Central memory CD8-positive, alpha-beta T cell (primary cell): Measurements from ENCODE around the gene REEP5.

ENCODE experiments used
- ATAC-seq: fragments of 150-1000 bp; cut with Tn5 transposase; replicated peaks from 2 replicates; pipeline ENCODE4 v1.10.0; 2022; ENCODE audit warnings: mild to moderate bottlenecking, moderate FRiP score, moderate number of reproducible peaks; ENCODE audit not compliant: poor library complexity, severe bottlenecking; ENCODE audit errors: extremely low read depth
- DNase-seq, 2 donors: peaks; one replicate each; pipeline ENCODE4 v3.0.0; 2021; ENCODE audit warnings: low spot score in 2 of 2
- H3K27ac Mint-ChIP-seq: one replicate; pipeline ENCODE4 v1.8.0; 2022; ENCODE audit warnings: low read depth, mild to moderate bottlenecking, moderate library complexity, mixed read lengths
- H3K27me3 Mint-ChIP-seq: one replicate; pipeline ENCODE4 v1.8.0; 2022; ENCODE audit warnings: mixed read lengths
- H3K36me3 Mint-ChIP-seq: one replicate; pipeline ENCODE4 v1.8.0; 2022; ENCODE audit warnings: mild to moderate bottlenecking, moderate library complexity, mixed read lengths; ENCODE audit not compliant: insufficient read depth
- H3K4me1 Mint-ChIP-seq: one replicate; pipeline ENCODE4 v1.8.0; 2022; ENCODE audit warnings: mixed read lengths
- H3K4me3 Mint-ChIP-seq: one replicate; pipeline ENCODE4 v1.8.0; 2022; ENCODE audit warnings: mild to moderate bottlenecking, moderate library complexity, mixed read lengths
- H3K9me3 Mint-ChIP-seq: one replicate; pipeline ENCODE4 v1.8.0; 2022; ENCODE audit warnings: mixed read lengths

The REEP5 gene

GRCh38 chr5:112956606-112957005 is 34.6 kb upstream of the REEP5 start:
- Mint-ChIP-seq H3K27ac (no peak overlapping the region), H3K4me3 (no peak overlapping the region), H3K36me3 (no peaks in the 10 kb centered on the region), H3K9me3 (no peaks in the 10 kb centered on the region), H3K4me1 (peaks cover 5% of the 10 kb centered on the region), H3K27me3 (peaks cover 1% of the 10 kb centered on the region)
- DNase-seq = no peak
- no peak for ATAC-seq

GRCh38 chr5:112951124-112951702 is 29.2 kb upstream of the REEP5 start:
- Mint-ChIP-seq H3K36me3 (no peaks in the 10 kb centered on the region), H3K9me3 (no peaks in the 10 kb centered on the region), H3K4me1 (no peaks in the 10 kb centered on the region), H3K27ac (no peak overlapping the region), H3K27me3 (peaks cover 8% of the 10 kb centered on the region), H3K4me3 (no peak overlapping the region)
- DNase-seq (no peak), ATAC-seq (no peak)

- Mint-ChIP-seq H3K9me3 (no peaks in the 10 kb centered on the region), H3K4me1 (no peaks in the 10 kb centered on the region), H3K4me3 (no peak overlapping the region), H3K27me3 (peaks cover 8% of the 10 kb centered on the region), H3K36me3 (no peaks in the 10 kb centered on the region), H3K27ac (no peak overlapping the region)
- ATAC-seq (no peak), DNase-seq (no peak)
Measured at GRCh38 chr5:112948458-112948857, 26.4 kb upstream of the REEP5 start.

- Mint-ChIP-seq H3K36me3 (no peaks in the 10 kb centered on the region), H3K27me3 (peaks cover 7% of the 10 kb centered on the region), H3K9me3 (no peaks in the 10 kb centered on the region), H3K4me1 (no peaks in the 10 kb centered on the region), H3K4me3 (no peak overlapping the region), H3K27ac (no peak overlapping the region)
- ATAC-seq (no peak), DNase-seq (no peak)
Measured at GRCh38 chr5:112940670-112941069, 18.6 kb upstream of the REEP5 start.

GRCh38 chr5:112938286-112938685 is 16.3 kb upstream of the REEP5 start:
- Mint-ChIP-seq H3K27ac (no peak overlapping the region), H3K9me3 (no peaks in the 10 kb centered on the region), H3K4me3 (no peak overlapping the region), H3K4me1 (peaks cover 5% of the 10 kb centered on the region), H3K27me3 (peaks cover 7% of the 10 kb centered on the region), H3K36me3 (no peaks in the 10 kb centered on the region)
- no peak for DNase-seq
- no peak for ATAC-seq

GRCh38 chr5:112935675-112936074 is 13.6 kb upstream of the REEP5 start:
- H3K4me3 Mint-ChIP-seq = no peak overlapping the region
- H3K9me3 Mint-ChIP-seq = no peaks in the 10 kb centered on the region
- H3K27ac Mint-ChIP-seq = no peak overlapping the region
- H3K36me3 Mint-ChIP-seq = no peaks in the 10 kb centered on the region
- DNase-seq (no peak), ATAC-seq (no peak)
- H3K27me3 Mint-ChIP-seq = no peaks in the 10 kb centered on the region
- H3K4me1 Mint-ChIP-seq = peaks cover 16% of the 10 kb centered on the region

GRCh38 chr5:112934366-112934663 is 12.3 kb upstream of the REEP5 start:
- DNase-seq (no peak), ATAC-seq (no peak)
- Mint-ChIP-seq H3K4me3 (no peak overlapping the region), H3K36me3 (no peaks in the 10 kb centered on the region), H3K9me3 (no peaks in the 10 kb centered on the region), H3K27me3 (no peaks in the 10 kb centered on the region), H3K4me1 (peaks cover 30% of the 10 kb centered on the region), H3K27ac (no peak overlapping the region)

GRCh38 chr5:112933651-112934365 is 11.8 kb upstream of the REEP5 start:
- H3K4me3 Mint-ChIP-seq = no peak overlapping the region

GRCh38 chr5:112933105-112933504 is 11.1 kb upstream of the REEP5 start:
- Mint-ChIP-seq H3K9me3 (no peaks in the 10 kb centered on the region), H3K27me3 (no peaks in the 10 kb centered on the region), H3K4me3 (no peak overlapping the region), H3K4me1 (peaks cover 42% of the 10 kb centered on the region), H3K36me3 (no peaks in the 10 kb centered on the region), H3K27ac (no peak overlapping the region)
- DNase-seq = no peak
- no peak for ATAC-seq

More at GRCh38 chr5:112933651-112934365, 11.8 kb upstream of the REEP5 start:
- Mint-ChIP-seq H3K36me3 (no peaks in the 10 kb centered on the region), H3K27me3 (no peaks in the 10 kb centered on the region), H3K4me1 (peaks cover 35% of the 10 kb centered on the region), H3K9me3 (no peaks in the 10 kb centered on the region), H3K27ac (no peak overlapping the region)
- no peak for DNase-seq
- ATAC-seq = no peak

GRCh38 chr5:112931473-112931872 is 9.4 kb upstream of the REEP5 start:
- DNase-seq (no peak), ATAC-seq (no peak)
- Mint-ChIP-seq H3K4me3 (no peak overlapping the region), H3K36me3 (no peaks in the 10 kb centered on the region), H3K27me3 (no peaks in the 10 kb centered on the region), H3K27ac (peak overlapping the region; percentile 0), H3K4me1 (peaks cover 42% of the 10 kb centered on the region), H3K9me3 (no peaks in the 10 kb centered on the region)

- peak; percentile 73 for ATAC-seq
- Mint-ChIP-seq H3K9me3 (no peaks in the 10 kb centered on the region), H3K27me3 (no peaks in the 10 kb centered on the region), H3K36me3 (no peaks in the 10 kb centered on the region), H3K4me1 (peaks cover 42% of the 10 kb centered on the region), H3K4me3 (peak overlapping the region; percentile 60), H3K27ac (peak overlapping the region; percentile 91)
- DNase-seq = no peak
Measured at GRCh38 chr5:112930082-112930344, 8.0 kb upstream of the REEP5 start.

GRCh38 chr5:112929336-112930081 is 7.5 kb upstream of the REEP5 start:
- Mint-ChIP-seq H3K27ac (peak overlapping the region; percentile 91), H3K9me3 (no peaks in the 10 kb centered on the region), H3K27me3 (no peaks in the 10 kb centered on the region), H3K4me3 (peak overlapping the region; percentile 60), H3K4me1 (peaks cover 42% of the 10 kb centered on the region), H3K36me3 (no peaks in the 10 kb centered on the region)
- ATAC-seq = peak; percentile 75
- no peak for DNase-seq

- ATAC-seq (peak; percentile 7), DNase-seq (peak in 1 of 2 donors; percentile 19)
- peaks cover 50% of the 10 kb centered on the region for H3K4me1 Mint-ChIP-seq
- H3K27ac Mint-ChIP-seq = peak overlapping the region; percentile 98
- H3K27me3 Mint-ChIP-seq = no peaks in the 10 kb centered on the region
- peaks cover 17% of the 10 kb centered on the region for H3K36me3 Mint-ChIP-seq
- H3K9me3 Mint-ChIP-seq = no peaks in the 10 kb centered on the region
- peak overlapping the region; percentile 82 for H3K4me3 Mint-ChIP-seq
Measured at GRCh38 chr5:112923988-112924387, 2.0 kb upstream of the REEP5 start.
